Calu3 (cell line): ENCODE data around the gene MYO18B. TPM values are rescaled to one million over a fixed set of nuclear protein-coding genes. Genes with fewer than 3 reads are reported as not detected.

Experiments
- BruUV-seq: library from RNA; stranded (reverse); fragments of 400-500 nt; replicated peaks from 2 replicates; lab custom pipeline; 2021; lab: Mats Ljungman, UMichigan
- CTCF ChIA-PET: fragments of 300-600 bp; sonication (Branson Sonifier 250); formaldehyde crosslinking; loops from one replicate; lab custom pipeline; 2022; ENCODE audit warnings: antibody characterized with exemption; lab: Charles Lee
- DNase-seq: peaks from one replicate; pipeline ENCODE4 v3.0.0; 2022
- H3K27ac Mint-ChIP-seq: one replicate; pipeline ENCODE4 v1.8.0; 2022; ENCODE audit warnings: mixed read lengths; ENCODE audit not compliant: unreplicated experiment
- H3K27me3 Mint-ChIP-seq: one replicate; pipeline ENCODE4 v1.8.0; 2022; ENCODE audit warnings: mixed read lengths; ENCODE audit not compliant: unreplicated experiment
- H3K36me3 Mint-ChIP-seq: one replicate; pipeline ENCODE4 v1.8.0; 2022; ENCODE audit warnings: mild to moderate bottlenecking, moderate library complexity, mixed read lengths; ENCODE audit not compliant: insufficient read depth, unreplicated experiment
- H3K4me1 Mint-ChIP-seq: one replicate; pipeline ENCODE4 v1.8.0; 2022; ENCODE audit warnings: mild to moderate bottlenecking, low read depth, mixed read lengths; ENCODE audit not compliant: unreplicated experiment
- H3K4me3 Mint-ChIP-seq: one replicate; pipeline ENCODE4 v1.8.0; 2022; ENCODE audit warnings: mild to moderate bottlenecking, low read depth, moderate library complexity, mixed read lengths; ENCODE audit not compliant: unreplicated experiment
- H3K9me3 Mint-ChIP-seq: one replicate; pipeline ENCODE4 v1.8.0; 2022; ENCODE audit warnings: low read depth, mixed read lengths; ENCODE audit not compliant: unreplicated experiment
- intact Hi-C: fragments of 100-400 bp; cut with micrococcal nuclease; formaldehyde crosslinking; loops from one replicate; pipeline ENCODE4 v1.10.0; 2022; ENCODE audit not compliant: unreplicated experiment
- total RNA-seq: library from RNA; stranded (reverse); gene quantifications from 2 replicates; pipeline ENCODE4 v1.2.3, GENCODE V29; 2022
- TF ChIP-seq, protein P1 (sequence below): fragments of 200-600 bp; IDR thresholded peaks from one replicate; pipeline ENCODE4 v1.8.0; 2022; ENCODE audit warnings: antibody characterized with exemption; ENCODE audit not compliant: unreplicated experiment

MYO18B gene
- total RNA-seq, 1 experiment from 2014 or later = 0.59 TPM

- Mint-ChIP-seq H3K9me3 (no peaks in the 10 kb centered on the region), H3K27me3 (no peaks in the 10 kb centered on the region)
Measured at GRCh38 chr22:25747245-25747944, 5.4 kb downstream of the MYO18B start.

DNA sequence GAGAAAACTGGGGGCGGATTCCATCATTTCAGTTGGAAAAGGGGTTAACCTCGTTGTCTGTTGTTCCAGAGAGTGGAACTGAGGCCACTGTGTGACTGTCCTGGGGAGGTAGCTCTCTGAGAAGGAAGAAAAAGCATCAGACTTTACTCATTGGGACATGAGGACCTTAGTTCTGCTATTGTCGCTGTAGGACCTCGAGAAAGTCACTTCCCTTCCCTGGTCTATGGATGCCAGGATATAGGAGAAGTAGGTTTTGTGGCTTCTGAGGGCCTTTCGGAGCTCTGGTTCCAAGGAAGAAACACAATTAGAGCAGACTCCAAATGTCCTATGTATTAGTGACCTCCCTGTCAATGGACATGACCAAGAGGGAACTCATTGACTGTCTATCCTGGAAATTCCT lies 6.2 kb downstream of the MYO18B start:
- no TSS peak for BruUV-seq
- H3K4me1 Mint-ChIP-seq = peaks cover 62% of the 10 kb centered on the region
- no peaks in the 10 kb centered on the region for H3K9me3 Mint-ChIP-seq

More at GRCh38 chr22:25747245-25747944, 5.4 kb downstream of the MYO18B start:
- peak overlapping the region; percentile 89 for H3K27ac Mint-ChIP-seq
- DNase-seq = peak; percentile 93
- peaks cover 9% of the 10 kb centered on the region for H3K36me3 Mint-ChIP-seq
- TF ChIP-seq, protein P1, sequence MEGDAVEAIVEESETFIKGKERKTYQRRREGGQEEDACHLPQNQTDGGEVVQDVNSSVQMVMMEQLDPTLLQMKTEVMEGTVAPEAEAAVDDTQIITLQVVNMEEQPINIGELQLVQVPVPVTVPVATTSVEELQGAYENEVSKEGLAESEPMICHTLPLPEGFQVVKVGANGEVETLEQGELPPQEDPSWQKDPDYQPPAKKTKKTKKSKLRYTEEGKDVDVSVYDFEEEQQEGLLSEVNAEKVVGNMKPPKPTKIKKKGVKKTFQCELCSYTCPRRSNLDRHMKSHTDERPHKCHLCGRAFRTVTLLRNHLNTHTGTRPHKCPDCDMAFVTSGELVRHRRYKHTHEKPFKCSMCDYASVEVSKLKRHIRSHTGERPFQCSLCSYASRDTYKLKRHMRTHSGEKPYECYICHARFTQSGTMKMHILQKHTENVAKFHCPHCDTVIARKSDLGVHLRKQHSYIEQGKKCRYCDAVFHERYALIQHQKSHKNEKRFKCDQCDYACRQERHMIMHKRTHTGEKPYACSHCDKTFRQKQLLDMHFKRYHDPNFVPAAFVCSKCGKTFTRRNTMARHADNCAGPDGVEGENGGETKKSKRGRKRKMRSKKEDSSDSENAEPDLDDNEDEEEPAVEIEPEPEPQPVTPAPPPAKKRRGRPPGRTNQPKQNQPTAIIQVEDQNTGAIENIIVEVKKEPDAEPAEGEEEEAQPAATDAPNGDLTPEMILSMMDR = no peak
- H3K4me3 Mint-ChIP-seq = peak overlapping the region; percentile 47
- intact Hi-C loops = no loop called here
- H3K4me1 Mint-ChIP-seq = peaks cover 62% of the 10 kb centered on the region
- BruUV-seq = no TSS peak
- CTCF ChIA-PET = interaction anchor here (0.5 to 2.5 kb wide), 6 partner anchors 11 to 891 kb away, joined by 3 to 10 read pairs (median 4); no protein-coding TSS in a partner anchor

GRCh38 chr22:25748704-25749103 lies 6.7 kb downstream of the MYO18B start:
- no TSS peak for BruUV-seq
- Mint-ChIP-seq H3K27me3 (no peaks in the 10 kb centered on the region), H3K4me3 (no peak overlapping the region), H3K36me3 (peaks cover 9% of the 10 kb centered on the region), H3K27ac (peak overlapping the region; percentile 67), H3K4me1 (peaks cover 62% of the 10 kb centered on the region), H3K9me3 (no peaks in the 10 kb centered on the region)
- CTCF ChIA-PET = no interaction called here
- intact Hi-C loops = no loop called here
- TF ChIP-seq, protein P1 = no peak
- DNase-seq = no peak

More for the DNA sequence above, 6.2 kb downstream of the MYO18B start:
- TF ChIP-seq, protein P1 = no peak
- H3K27ac Mint-ChIP-seq = peak overlapping the region; percentile 89
- intact Hi-C loops = no loop called here
- no peak for DNase-seq
- CTCF ChIA-PET = interaction anchor here (0.7 to 2.5 kb wide), 3 partner anchors 11 to 25 kb away, joined by 3 to 10 read pairs (median 4); no protein-coding TSS in a partner anchor
- peaks cover 9% of the 10 kb centered on the region for H3K36me3 Mint-ChIP-seq
- H3K4me3 Mint-ChIP-seq = peak overlapping the region; percentile 47
- H3K27me3 Mint-ChIP-seq = no peaks in the 10 kb centered on the region

DNA sequence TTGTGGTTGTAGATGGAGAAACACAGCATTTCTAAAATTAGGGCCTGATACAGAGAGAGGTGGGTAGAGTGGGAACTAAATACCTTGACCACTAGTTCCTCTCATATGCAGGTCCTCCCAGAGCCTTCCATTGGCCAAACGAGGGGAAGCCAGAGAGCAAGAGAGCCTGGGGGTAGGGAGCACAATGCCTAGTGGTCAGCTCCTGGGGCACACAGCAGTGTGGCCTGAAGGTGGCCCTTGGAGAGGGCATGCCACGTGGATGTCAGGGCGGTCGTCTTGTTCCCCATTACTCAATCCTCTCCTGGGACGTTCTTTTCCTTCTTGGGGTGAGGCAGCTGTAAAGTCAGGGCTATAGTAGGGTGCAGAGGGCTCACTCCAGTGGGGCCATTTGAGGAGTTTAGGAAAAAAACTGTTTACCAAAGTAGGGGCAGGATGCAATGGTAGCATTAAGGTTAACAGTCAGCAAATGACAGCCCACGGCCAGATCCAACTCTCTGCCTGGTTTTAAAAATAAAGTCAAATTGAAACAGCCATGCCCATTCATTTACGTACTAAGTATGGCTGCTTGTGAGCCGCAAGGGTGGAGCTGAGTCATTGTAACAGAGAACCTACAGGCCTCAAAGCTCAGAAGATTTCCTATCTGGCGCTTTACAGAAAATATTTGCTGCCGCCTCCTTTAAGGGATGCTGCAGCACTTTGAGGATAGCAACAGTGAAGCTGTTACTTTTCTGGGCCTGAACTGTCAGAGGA lies 7.6 kb downstream of the MYO18B start:
- intact Hi-C loops = no loop called here
- TF ChIP-seq, protein P1 = no peak
- Mint-ChIP-seq H3K27ac (no peak overlapping the region), H3K4me1 (peaks cover 62% of the 10 kb centered on the region), H3K36me3 (peaks cover 9% of the 10 kb centered on the region), H3K9me3 (no peaks in the 10 kb centered on the region), H3K4me3 (no peak overlapping the region), H3K27me3 (no peaks in the 10 kb centered on the region)
- CTCF ChIA-PET = interaction anchor here (0.6 to 1.1 kb wide), 2 partner anchors 22 to 308 kb away, joined by 3 read pairs; no protein-coding TSS in a partner anchor
- DNase-seq = no peak
- no TSS peak for BruUV-seq
